ENCODE results near the gene MT1A. TPM values are rescaled to one million over a fixed set of nuclear protein-coding genes. Genes with fewer than 3 reads are reported as not detected.

The MT1A gene
- total RNA-seq, 1 experiment from 2014 or later: 23.5 TPM

- POLR2A ChIA-PET (ENCODE audit: unreplicated experiment): no interaction called here
- no peaks in the 10 kb centered on the region for H3K27me3 ChIP-seq (ENCODE audit: insufficient read depth, low read depth)
- peaks cover 40% of the 10 kb centered on the region for H3F3A ChIP-seq (ENCODE audit: insufficient read depth, low read depth)
- DNase-seq: peak in 1 of 2 experiments; percentile 48
- H3K27ac ChIP-seq: peak overlapping the region; percentile 79
- H3K4me3 ChIP-seq: no peak overlapping the region
- TF ChIP-seq CTCF (conservative IDR thresholded peaks at IDR 0.05): no peak
- no peak for TF ChIP-seq EZH2 (IDR thresholded peaks at IDR 0.05; ENCODE audit: low read depth)
- H3K79me2 ChIP-seq (ENCODE audit: low read depth): no peaks in the 10 kb centered on the region; the same call in 1 of the 2 replicates
- H3K9me3 ChIP-seq (ENCODE audit: insufficient read depth, low read depth): no peaks in the 10 kb centered on the region
- no peaks in the 10 kb centered on the region for H3K36me3 ChIP-seq (ENCODE audit: low read depth)
- H3K4me2 ChIP-seq: peak overlapping the region; percentile 55
- CTCF ChIA-PET: no interaction called here
- H4K20me1 ChIP-seq (ENCODE audit: insufficient read depth): no peaks in the 10 kb centered on the region
- intact Hi-C loops (cut with micrococcal nuclease; ENCODE audit: unreplicated experiment): no loop called here
- peaks cover 72% of the 10 kb centered on the region for H3K4me1 ChIP-seq (replicated peaks; ENCODE audit: insufficient read depth)
- BruUV-seq (replicated peaks): no TSS peak
- no peaks in the 10 kb centered on the region for H3K9me2 ChIP-seq (ENCODE audit: insufficient read depth)
- H2AFZ ChIP-seq: no peak overlapping the region
These were observed 24.8 kb upstream of the MT1A start for GRCh38 chr16:56613706-56614105.

- Histone ChIP-seq H3K9me2 (ENCODE audit: insufficient read depth) (no peaks in the 10 kb centered on the region), H3F3A (ENCODE audit: insufficient read depth, low read depth) (peaks cover 35% of the 10 kb centered on the region), H3K79me2 (ENCODE audit: low read depth) (no peaks in the 10 kb centered on the region), H3K4me1 (replicated peaks; ENCODE audit: insufficient read depth) (peaks cover 63% of the 10 kb centered on the region), H3K4me2 (peak overlapping the region; percentile 55), H3K4me3 (no peak overlapping the region), H3K27me3 (ENCODE audit: insufficient read depth, low read depth) (no peaks in the 10 kb centered on the region), H2AFZ (no peak overlapping the region), H3K9me3 (ENCODE audit: insufficient read depth, low read depth) (no peaks in the 10 kb centered on the region), H3K36me3 (ENCODE audit: low read depth) (no peaks in the 10 kb centered on the region), H4K20me1 (ENCODE audit: insufficient read depth) (no peaks in the 10 kb centered on the region), H3K27ac (peak overlapping the region; percentile 79)
- no TSS peak for BruUV-seq (replicated peaks)
- DNase-seq: peak in 1 of 2 experiments; percentile 94
- no peak for TF ChIP-seq EZH2 (IDR thresholded peaks at IDR 0.05; ENCODE audit: low read depth)
- no peak for TF ChIP-seq CTCF (conservative IDR thresholded peaks at IDR 0.05)
- intact Hi-C loops (cut with micrococcal nuclease; ENCODE audit: unreplicated experiment): no loop called here
- CTCF ChIA-PET: no interaction called here
- POLR2A ChIA-PET (ENCODE audit: unreplicated experiment): no interaction called here
These were observed 23.9 kb upstream of the MT1A start for GRCh38 chr16:56614549-56614991.

GRCh38 chr16:56615353-56615752, 23.1 kb upstream of the MT1A start:
- H3F3A ChIP-seq (ENCODE audit: insufficient read depth, low read depth): peaks cover 27% of the 10 kb centered on the region
- no peak overlapping the region for H2AFZ ChIP-seq
- TF ChIP-seq CTCF (conservative IDR thresholded peaks at IDR 0.05) (no peak), EZH2 (IDR thresholded peaks at IDR 0.05; ENCODE audit: low read depth) (no peak)
- H3K4me2 ChIP-seq: peak overlapping the region; percentile 55
- H3K4me1 ChIP-seq (replicated peaks; ENCODE audit: insufficient read depth): peaks cover 56% of the 10 kb centered on the region
- H3K36me3 ChIP-seq (ENCODE audit: low read depth): no peaks in the 10 kb centered on the region
- H3K9me3 ChIP-seq (ENCODE audit: insufficient read depth, low read depth): no peaks in the 10 kb centered on the region
- CTCF ChIA-PET: interaction anchor here (0.6 to 1.0 kb wide), 2 partner anchors 15 to 24 kb away, joined by 3 to 4 read pairs; no protein-coding TSS in a partner anchor
- H3K9me2 ChIP-seq (ENCODE audit: insufficient read depth): no peaks in the 10 kb centered on the region
- peak in 1 of 2 experiments; percentile 69 for DNase-seq
- no TSS peak for BruUV-seq (replicated peaks)
- H3K4me3 ChIP-seq: no peak overlapping the region
- POLR2A ChIA-PET (ENCODE audit: unreplicated experiment): no interaction called here
- H3K79me2 ChIP-seq (ENCODE audit: low read depth): no peaks in the 10 kb centered on the region
- no peaks in the 10 kb centered on the region for H3K27me3 ChIP-seq (ENCODE audit: insufficient read depth, low read depth)
- H3K27ac ChIP-seq: peak overlapping the region; percentile 79
- intact Hi-C loops (cut with micrococcal nuclease; ENCODE audit: unreplicated experiment): no loop called here
- no peaks in the 10 kb centered on the region for H4K20me1 ChIP-seq (ENCODE audit: insufficient read depth)

Data from PC-9 (cell line).